Measurements from ENCODE around the gene PRKN.
"Not testable (repeated sequence)": the region's sequence is repeated elsewhere in the genome, so short reads cannot be mapped to it uniquely, and the experiment has no call there.

PRKN gene

DNA sequence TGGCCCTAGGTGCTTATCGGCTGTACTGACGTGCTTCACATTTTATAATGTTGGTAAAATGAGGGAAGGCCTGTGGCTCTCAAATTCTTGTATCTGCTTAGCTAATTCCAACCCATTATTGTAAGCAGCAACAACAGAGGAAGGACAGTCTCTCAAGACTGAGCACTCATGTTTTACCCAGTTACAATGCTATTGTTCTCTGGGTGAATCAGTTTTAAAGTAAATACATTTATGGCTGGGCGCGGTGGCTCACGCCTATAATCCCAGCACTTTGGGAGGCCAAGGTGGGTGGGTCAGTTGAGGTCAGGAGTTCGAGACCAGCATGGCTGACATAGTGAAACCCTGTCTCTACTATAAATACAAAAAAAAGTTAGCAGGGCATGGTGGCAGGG is 194.6 kb downstream of the PRKN start:
- H3K4me1 ChIP-seq (ENCODE audit: control insufficient read depth in 1 of 2, insufficient read depth in 2 of 2, low read length in 2 of 2), result peaks cover 15 to 22% of the 10 kb centered on the region in 2 donors
- H3K9ac ChIP-seq (ENCODE audit: low read depth in 1 of 2, low read length in 2 of 2), result no peak overlapping the region

DNA sequence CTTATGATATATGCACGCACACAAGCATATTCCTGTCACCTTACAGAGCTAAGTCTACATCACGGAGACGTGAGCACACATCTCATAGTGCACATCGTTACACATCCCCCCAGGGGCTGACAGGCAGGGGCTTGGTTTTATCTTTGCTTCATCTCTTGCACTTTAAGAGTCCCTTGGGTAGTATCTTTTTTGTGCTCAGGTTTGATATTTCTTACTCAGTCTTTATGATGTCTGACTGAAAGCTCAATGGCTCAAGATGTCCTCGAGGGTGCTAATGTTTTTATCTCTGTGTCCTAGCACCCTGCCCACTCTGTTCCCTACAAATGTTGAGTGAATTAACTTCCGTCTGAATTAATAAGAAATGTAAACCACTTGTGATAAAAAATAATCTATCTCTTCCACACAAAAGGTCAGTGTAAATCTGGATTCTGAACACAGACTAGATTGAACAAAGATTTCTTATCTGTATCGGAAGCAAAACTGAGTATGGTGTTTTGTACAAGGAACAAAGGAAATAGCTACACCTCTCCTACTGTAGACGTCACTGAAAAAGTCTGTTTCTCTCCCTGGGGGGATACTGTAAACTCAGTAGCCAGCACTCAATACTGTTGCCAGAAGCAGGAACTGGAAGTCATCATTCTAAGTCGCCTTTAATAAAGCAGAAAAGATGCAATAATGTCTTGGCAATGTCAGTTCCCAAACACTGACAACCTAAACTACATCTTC is 195.1 kb downstream of the PRKN start:
- Histone ChIP-seq H3K4me3 (ENCODE audit: low read depth in 1 of 2, low read length in 2 of 2) (no peak overlapping the region), H3K9ac (ENCODE audit: low read depth in 1 of 2, low read length in 2 of 2) (no peak overlapping the region), H3K36me3 (ENCODE audit: control insufficient read depth in 1 of 2, insufficient read depth in 2 of 2, low read length in 2 of 2) (no peaks in the 10 kb centered on the region), H3K27me3 (ENCODE audit: control insufficient read depth in 1 of 2, insufficient read depth in 2 of 2, low read length in 2 of 2) (no peaks in the 10 kb centered on the region), H3K27ac (ENCODE audit: low read depth, low read length) (no peak overlapping the region), H3K9me3 (ENCODE audit: control insufficient read depth in 1 of 2, low read length in 2 of 2) (no peaks in the 10 kb centered on the region), H3K4me1 (ENCODE audit: control insufficient read depth in 1 of 2, insufficient read depth in 2 of 2, low read length in 2 of 2) (peaks cover 18 to 25% of the 10 kb centered on the region in 2 donors)

More for the DNA sequence above, 194.6 kb downstream of the PRKN start:
- Histone ChIP-seq H3K9me3 (ENCODE audit: control insufficient read depth in 1 of 2, low read length in 2 of 2) (no peaks in the 10 kb centered on the region), H3K27me3 (ENCODE audit: control insufficient read depth in 1 of 2, insufficient read depth in 2 of 2, low read length in 2 of 2) (no peaks in the 10 kb centered on the region), H3K36me3 (ENCODE audit: control insufficient read depth in 1 of 2, insufficient read depth in 2 of 2, low read length in 2 of 2) (no peaks in the 10 kb centered on the region), H3K4me3 (ENCODE audit: low read depth in 1 of 2, low read length in 2 of 2) (no peak overlapping the region), H3K27ac (ENCODE audit: low read depth, low read length) (no peak overlapping the region)

DNA sequence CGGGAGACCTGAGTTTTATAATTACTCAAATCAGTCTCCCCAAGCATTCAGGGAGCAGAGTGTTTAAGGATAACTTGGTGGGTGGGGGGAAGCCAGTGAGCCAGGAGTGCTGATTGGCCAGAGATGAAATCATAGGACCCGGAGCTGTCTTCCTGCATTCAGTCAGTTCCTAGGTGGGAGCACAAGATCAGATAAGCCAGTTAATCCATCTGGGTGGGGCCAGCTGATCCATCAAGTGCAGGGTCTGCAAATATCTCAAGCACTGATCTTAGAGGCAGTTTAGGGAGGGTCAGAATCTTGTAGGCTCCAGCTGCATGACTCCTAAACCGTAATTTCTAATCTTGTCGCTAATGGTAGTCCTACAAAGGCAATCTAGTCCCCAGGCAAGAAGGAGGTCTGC is 196.2 kb downstream of the PRKN start:
- H3K9me3 ChIP-seq (ENCODE audit: control insufficient read depth in 1 of 2, low read length in 2 of 2), result not testable (repeated sequence)

DNA sequence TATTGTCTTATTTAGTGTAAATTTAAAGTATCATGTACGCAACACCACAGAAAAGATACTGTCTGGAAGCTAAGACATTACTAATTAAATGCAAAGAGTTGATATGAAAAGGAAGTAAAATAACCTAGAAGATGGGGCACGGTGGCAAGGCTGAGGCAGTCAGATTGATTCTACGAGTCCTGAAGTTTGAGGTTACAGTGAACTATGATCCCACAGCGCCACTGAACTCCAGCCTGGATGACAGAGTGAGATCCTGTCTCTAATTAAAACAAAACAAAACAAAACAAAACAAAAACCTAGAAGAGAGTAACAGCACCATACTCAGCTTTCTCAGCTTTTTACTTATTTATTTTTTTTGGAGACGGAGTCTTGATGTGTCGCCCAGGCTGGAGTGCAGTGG is 199.0 kb downstream of the PRKN start:
- no peaks in the 10 kb centered on the region for H3K27me3 ChIP-seq (ENCODE audit: control insufficient read depth in 1 of 2, insufficient read depth in 2 of 2, low read length in 2 of 2)
- H3K27ac ChIP-seq (ENCODE audit: low read depth, low read length), result no peak overlapping the region
- H3K4me3 ChIP-seq (ENCODE audit: low read depth in 1 of 2, low read length in 2 of 2), result no peak overlapping the region
- H3K36me3 ChIP-seq (ENCODE audit: control insufficient read depth in 1 of 2, insufficient read depth in 2 of 2, low read length in 2 of 2), result no peaks in the 10 kb centered on the region
- no peak overlapping the region for H3K9ac ChIP-seq (ENCODE audit: low read depth in 1 of 2, low read length in 2 of 2)
- H3K4me1 ChIP-seq (ENCODE audit: control insufficient read depth in 1 of 2, insufficient read depth in 2 of 2, low read length in 2 of 2), result peaks cover 16 to 20% of the 10 kb centered on the region in 2 donors
- H3K9me3 ChIP-seq (ENCODE audit: control insufficient read depth in 1 of 2, low read length in 2 of 2), result no peaks in the 10 kb centered on the region

More for the DNA sequence above, 196.2 kb downstream of the PRKN start:
- not testable (repeated sequence) for H3K9ac ChIP-seq (ENCODE audit: low read depth in 1 of 2, low read length in 2 of 2); H3K27me3 ChIP-seq (ENCODE audit: control insufficient read depth in 1 of 2, insufficient read depth in 2 of 2, low read length in 2 of 2); H3K4me3 ChIP-seq (ENCODE audit: low read depth in 1 of 2, low read length in 2 of 2); H3K36me3 ChIP-seq (ENCODE audit: control insufficient read depth in 1 of 2, insufficient read depth in 2 of 2, low read length in 2 of 2); H3K27ac ChIP-seq (ENCODE audit: low read depth, low read length)
- peaks cover 25 to 28% of the 10 kb centered on the region in 2 donors for H3K4me1 ChIP-seq (ENCODE audit: control insufficient read depth in 1 of 2, insufficient read depth in 2 of 2, low read length in 2 of 2)

DNA sequence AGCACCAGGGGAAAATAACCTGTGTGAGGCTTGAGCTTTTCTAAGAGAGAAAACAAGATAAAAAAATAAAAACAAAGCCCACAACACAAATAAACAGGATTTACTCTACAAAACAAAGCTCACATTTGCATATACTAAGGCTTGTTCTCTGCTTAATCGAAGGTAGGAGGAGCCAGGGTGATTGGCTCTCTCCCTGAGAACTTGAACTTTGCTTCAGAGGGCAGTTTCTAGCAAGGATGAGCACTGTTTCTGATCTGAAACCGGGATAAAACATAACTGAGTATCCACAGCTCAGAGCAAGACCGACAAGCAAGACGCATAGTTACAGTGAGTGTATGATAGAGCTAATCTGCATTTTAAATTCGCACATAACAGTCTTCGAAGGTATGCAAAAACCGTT is 200.6 kb downstream of the PRKN start:
- H3K36me3 ChIP-seq (ENCODE audit: control insufficient read depth in 1 of 2, insufficient read depth in 2 of 2, low read length in 2 of 2), result no peaks in the 10 kb centered on the region
- H3K27ac ChIP-seq (ENCODE audit: low read depth, low read length), result no peak overlapping the region

DNA sequence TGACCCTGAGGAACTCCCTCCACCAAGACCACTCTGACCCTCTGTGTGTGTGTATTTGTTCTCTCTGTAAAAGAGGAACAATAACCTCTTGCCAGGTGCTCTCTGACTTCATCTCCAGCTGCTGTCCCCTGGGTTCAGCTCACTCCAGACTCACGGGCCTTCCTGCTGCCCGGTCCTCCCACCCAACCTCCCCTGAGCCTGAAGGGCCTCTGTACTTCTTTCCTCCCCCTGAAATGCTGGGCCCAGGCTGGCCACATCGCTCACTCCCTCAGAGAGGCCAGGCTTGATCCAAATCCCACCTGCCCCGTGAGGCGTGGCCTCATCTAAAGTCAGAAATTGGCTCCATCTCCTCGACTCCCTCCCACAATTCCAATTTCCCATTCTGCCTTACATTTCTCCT is 202.4 kb downstream of the PRKN start:
- no peak overlapping the region for H3K27ac ChIP-seq (ENCODE audit: low read depth, low read length)
- peaks cover 6 to 13% of the 10 kb centered on the region in 2 donors for H3K4me1 ChIP-seq (ENCODE audit: control insufficient read depth in 1 of 2, insufficient read depth in 2 of 2, low read length in 2 of 2)
- H3K9ac ChIP-seq (ENCODE audit: low read depth in 1 of 2, low read length in 2 of 2), result no peak overlapping the region

More for the DNA sequence above, 200.6 kb downstream of the PRKN start:
- H3K4me3 ChIP-seq (ENCODE audit: low read depth in 1 of 2, low read length in 2 of 2), result no peak overlapping the region
- peaks cover 6 to 13% of the 10 kb centered on the region in 2 donors for H3K4me1 ChIP-seq (ENCODE audit: control insufficient read depth in 1 of 2, insufficient read depth in 2 of 2, low read length in 2 of 2)
- no peaks in the 10 kb centered on the region for H3K9me3 ChIP-seq (ENCODE audit: control insufficient read depth in 1 of 2, low read length in 2 of 2)
- H3K27me3 ChIP-seq (ENCODE audit: control insufficient read depth in 1 of 2, insufficient read depth in 2 of 2, low read length in 2 of 2), result no peaks in the 10 kb centered on the region
- no peak overlapping the region for H3K9ac ChIP-seq (ENCODE audit: low read depth in 1 of 2, low read length in 2 of 2)

DNA sequence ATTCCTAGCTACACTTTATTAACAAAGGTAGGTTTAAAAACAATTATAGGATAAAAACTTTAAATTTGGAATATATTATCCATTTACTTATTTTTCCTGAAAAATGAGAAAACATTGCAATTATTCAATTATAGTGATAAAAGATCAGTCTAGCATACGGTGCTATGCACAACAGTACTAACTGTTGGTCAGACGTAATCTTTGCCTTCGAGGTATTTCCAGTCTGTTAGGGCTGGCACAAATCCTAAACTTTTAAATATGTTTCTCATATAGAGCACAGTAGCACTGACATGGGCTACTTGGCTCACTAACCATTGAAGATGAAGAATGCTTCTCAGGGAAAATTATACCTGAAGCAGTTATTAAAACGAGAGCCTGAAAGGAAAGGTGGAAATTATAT is 214.8 kb downstream of the PRKN start:
- Histone ChIP-seq H3K9ac (ENCODE audit: low read depth in 1 of 2, low read length in 2 of 2) (no peak overlapping the region), H3K27ac (ENCODE audit: low read depth, low read length) (no peak overlapping the region), H3K4me1 (ENCODE audit: control insufficient read depth in 1 of 2, insufficient read depth in 2 of 2, low read length in 2 of 2) (no peaks in the 10 kb centered on the region), H3K9me3 (ENCODE audit: control insufficient read depth in 1 of 2, low read length in 2 of 2) (no peaks in the 10 kb centered on the region), H3K36me3 (ENCODE audit: control insufficient read depth in 1 of 2, insufficient read depth in 2 of 2, low read length in 2 of 2) (no peaks in the 10 kb centered on the region), H3K4me3 (ENCODE audit: low read depth in 1 of 2, low read length in 2 of 2) (no peak overlapping the region), H3K27me3 (ENCODE audit: control insufficient read depth in 1 of 2, insufficient read depth in 2 of 2, low read length in 2 of 2) (no peaks in the 10 kb centered on the region)

More for the DNA sequence above, 202.4 kb downstream of the PRKN start:
- Histone ChIP-seq H3K27me3 (ENCODE audit: control insufficient read depth in 1 of 2, insufficient read depth in 2 of 2, low read length in 2 of 2) (no peaks in the 10 kb centered on the region), H3K36me3 (ENCODE audit: control insufficient read depth in 1 of 2, insufficient read depth in 2 of 2, low read length in 2 of 2) (no peaks in the 10 kb centered on the region), H3K4me3 (ENCODE audit: low read depth in 1 of 2, low read length in 2 of 2) (no peak overlapping the region), H3K9me3 (ENCODE audit: control insufficient read depth in 1 of 2, low read length in 2 of 2) (no peaks in the 10 kb centered on the region)

DNA sequence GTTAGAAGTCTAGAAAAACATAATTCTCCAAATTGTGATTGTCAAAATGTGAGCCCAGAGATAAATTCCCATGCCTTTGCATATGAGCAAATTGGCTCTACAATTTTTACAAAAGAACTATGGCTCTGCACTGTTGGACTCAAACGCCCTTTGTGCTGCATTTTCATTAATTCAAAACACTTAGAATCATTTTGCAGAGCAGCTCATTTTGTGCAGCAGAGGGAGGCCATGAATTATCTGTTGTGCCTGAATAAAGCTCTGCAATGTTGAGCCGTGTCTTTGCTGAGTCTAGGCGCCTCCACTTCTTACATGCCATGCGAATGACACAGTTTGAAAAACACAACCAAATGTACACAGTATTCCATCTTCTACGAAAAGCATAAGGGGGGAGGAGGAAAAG is 230.2 kb downstream of the PRKN start:
- no peaks in the 10 kb centered on the region for H3K9me3 ChIP-seq (ENCODE audit: control insufficient read depth in 1 of 2, low read length in 2 of 2)
- H3K36me3 ChIP-seq (ENCODE audit: control insufficient read depth in 1 of 2, insufficient read depth in 2 of 2, low read length in 2 of 2), result no peaks in the 10 kb centered on the region
- no peak overlapping the region for H3K4me3 ChIP-seq (ENCODE audit: low read depth in 1 of 2, low read length in 2 of 2)
- H3K4me1 ChIP-seq (ENCODE audit: control insufficient read depth in 1 of 2, insufficient read depth in 2 of 2, low read length in 2 of 2), result no peaks in the 10 kb centered on the region
- no peaks in the 10 kb centered on the region for H3K27me3 ChIP-seq (ENCODE audit: control insufficient read depth in 1 of 2, insufficient read depth in 2 of 2, low read length in 2 of 2)
- no peak overlapping the region for H3K27ac ChIP-seq (ENCODE audit: low read depth, low read length)
- no peak overlapping the region for H3K9ac ChIP-seq (ENCODE audit: low read depth in 1 of 2, low read length in 2 of 2)

DNA sequence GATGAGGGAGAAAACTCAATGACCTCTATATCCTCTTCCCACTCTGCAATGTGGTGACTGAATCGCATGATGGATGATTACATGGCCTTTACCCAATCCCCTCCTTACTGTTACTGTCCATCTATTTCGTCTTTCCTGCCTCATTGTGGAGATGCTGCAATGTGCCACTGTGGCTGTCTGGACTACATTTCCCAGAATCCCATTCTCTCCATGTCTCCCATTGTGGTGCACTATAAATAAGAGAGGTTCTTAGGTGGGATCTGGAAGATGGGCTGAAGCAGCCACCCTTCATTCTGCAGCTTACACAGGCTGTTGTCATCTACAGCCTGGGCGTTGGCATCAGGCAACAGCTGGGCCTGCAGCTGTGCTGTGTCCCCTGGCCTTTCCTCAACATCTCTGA is 233.6 kb downstream of the PRKN start:
- Histone ChIP-seq H3K36me3 (ENCODE audit: control insufficient read depth in 1 of 2, insufficient read depth in 2 of 2, low read length in 2 of 2) (no peaks in the 10 kb centered on the region), H3K4me1 (ENCODE audit: control insufficient read depth in 1 of 2, insufficient read depth in 2 of 2, low read length in 2 of 2) (no peaks in the 10 kb centered on the region), H3K27me3 (ENCODE audit: control insufficient read depth in 1 of 2, insufficient read depth in 2 of 2, low read length in 2 of 2) (no peaks in the 10 kb centered on the region), H3K27ac (ENCODE audit: low read depth, low read length) (no peak overlapping the region), H3K9me3 (ENCODE audit: control insufficient read depth in 1 of 2, low read length in 2 of 2) (no peaks in the 10 kb centered on the region), H3K4me3 (ENCODE audit: low read depth in 1 of 2, low read length in 2 of 2) (no peak overlapping the region), H3K9ac (ENCODE audit: low read depth in 1 of 2, low read length in 2 of 2) (no peak overlapping the region)

DNA sequence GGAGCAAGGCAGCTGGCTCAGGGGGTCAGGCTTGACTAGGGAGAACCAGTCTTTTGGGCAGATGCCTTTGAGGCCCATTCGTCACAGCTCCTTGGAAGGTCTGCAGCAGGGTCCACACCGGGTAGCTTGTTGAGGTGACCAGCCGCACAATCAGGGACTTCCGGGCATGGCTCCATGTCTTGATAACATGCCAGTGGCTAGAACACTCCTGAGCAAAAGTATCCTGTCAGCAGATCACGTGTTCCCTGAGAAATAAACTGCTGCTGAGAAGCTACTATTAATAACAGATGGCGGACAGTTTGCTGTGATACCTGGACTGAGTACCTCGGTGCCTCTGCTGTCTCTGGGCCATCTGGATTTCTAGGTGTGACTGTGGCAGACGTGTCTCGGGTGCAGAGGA is 235.9 kb downstream of the PRKN start:
- Histone ChIP-seq H3K27me3 (ENCODE audit: control insufficient read depth in 1 of 2, insufficient read depth in 2 of 2, low read length in 2 of 2) (no peaks in the 10 kb centered on the region), H3K27ac (ENCODE audit: low read depth, low read length) (no peak overlapping the region), H3K9me3 (ENCODE audit: control insufficient read depth in 1 of 2, low read length in 2 of 2) (no peaks in the 10 kb centered on the region), H3K9ac (ENCODE audit: low read depth in 1 of 2, low read length in 2 of 2) (no peak overlapping the region), H3K36me3 (ENCODE audit: control insufficient read depth in 1 of 2, insufficient read depth in 2 of 2, low read length in 2 of 2) (no peaks in the 10 kb centered on the region), H3K4me1 (ENCODE audit: control insufficient read depth in 1 of 2, insufficient read depth in 2 of 2, low read length in 2 of 2) (no peaks in the 10 kb centered on the region), H3K4me3 (ENCODE audit: low read depth in 1 of 2, low read length in 2 of 2) (no peak overlapping the region)
